ENCODE measurements around the gene USP11. TPM values are rescaled to one million over a fixed set of nuclear protein-coding genes. Genes with fewer than 3 reads are reported as not detected.
A peak's percentile ranks its signal among the peaks of the same experiment; 100 is the strongest.

Gene USP11
- total and polyA plus RNA-seq, 2 of the 4 experiments (the other 2 are of a cell fraction) = 33.5 to 59.7 TPM

DNA sequence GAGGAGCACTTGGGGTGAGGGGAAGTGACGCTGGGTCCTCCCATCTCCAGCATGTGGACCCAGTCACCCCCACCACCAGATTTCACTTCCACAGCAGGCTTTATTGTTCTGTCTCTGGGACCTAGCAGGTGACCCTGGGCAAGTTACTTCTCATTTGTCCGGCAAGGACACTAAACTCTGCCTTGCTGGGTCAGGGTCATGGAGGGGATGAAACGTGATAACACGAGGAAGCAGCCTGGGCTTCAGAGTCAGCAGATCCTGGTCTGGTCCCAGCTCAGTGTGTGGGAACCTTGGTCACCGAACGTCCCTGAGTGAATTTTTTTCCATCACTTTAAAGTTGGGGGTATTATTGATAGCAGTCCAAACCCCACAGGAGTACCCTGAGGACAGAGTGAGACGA lies 35.3 kb upstream of the USP11 start:
- Histone ChIP-seq H2AK9ac (replicated peaks; ENCODE audit: low read depth, low read length, poor library complexity) (no peak overlapping the region), H3K23ac (ENCODE audit: low read depth, low read length) (no peak overlapping the region), H2BK20ac (ENCODE audit: low read depth, low read length) (no peak overlapping the region), H3K79me1 (ENCODE audit: low read depth in 1 of 2, low read length in 2 of 2) (peaks cover 34 to 67% of the 10 kb centered on the region in 2 experiments), H2BK120ac (ENCODE audit: low read depth, low read length) (no peak overlapping the region), H3K9me3 (ENCODE audit: control insufficient read depth, insufficient read depth, low read length) (no peaks in the 10 kb centered on the region), H2BK15ac (ENCODE audit: low read depth, low read length) (no peak overlapping the region), H3K9ac (ENCODE audit: low read depth, low read length) (no peak overlapping the region), H3K4me3 (ENCODE audit: insufficient read depth, low read depth, low read length) (no peak overlapping the region), H3K4me2 (ENCODE audit: low read depth, low read length) (peak overlapping the region; percentile 49; the same call in 1 of the 2 replicates), H4K5ac (ENCODE audit: low read depth, low read length) (no peak overlapping the region), H4K8ac (ENCODE audit: low read depth in 2 of 2, low read length in 2 of 2) (no peak overlapping the region), H2AFZ (replicated peaks; ENCODE audit: low read length, poor library complexity) (no peak overlapping the region), H3K27ac (ENCODE audit: insufficient read depth, low read length) (no peak overlapping the region), H4K20me1 (ENCODE audit: insufficient read depth, low read length) (peaks cover 79% of the 10 kb centered on the region), H2AK5ac (ENCODE audit: low read depth, low read length) (no peak overlapping the region), H3K9me1 (ENCODE audit: insufficient read depth, low read length) (peaks cover 5% of the 10 kb centered on the region; the same call in 1 of the 2 replicates), H4K91ac (ENCODE audit: insufficient read depth, low read depth, low read length) (no peak overlapping the region), H3K4ac (ENCODE audit: low read depth, low read length) (no peak overlapping the region), H3K4me1 (ENCODE audit: control insufficient read depth, insufficient read depth, low read length) (peaks cover 24% of the 10 kb centered on the region), H3K56ac (ENCODE audit: extremely low read depth, insufficient read depth, low read length) (no peak overlapping the region), H3K14ac (replicated peaks; ENCODE audit: low read depth, low read length) (no peak overlapping the region), H3K36me3 (ENCODE audit: control insufficient read depth, insufficient read depth, low read length) (peaks cover 56% of the 10 kb centered on the region), H3K27me3 (ENCODE audit: control insufficient read depth, insufficient read depth, low read length) (no peaks in the 10 kb centered on the region; the same call in 1 of the 2 replicates), H2BK5ac (ENCODE audit: low read depth, low read length, poor library complexity, severe bottlenecking) (no peak overlapping the region), H3K18ac (ENCODE audit: low read depth, low read length) (no peak overlapping the region)
- dilution Hi-C loops (cut with HindIII; ENCODE audit: low sequenced_read_pairs, unreplicated experiment) = no loop called here
- ATAC-seq (ENCODE audit: low read depth) = no peak
- 37% methylated on average over 2 of the region's 7 CpGs; no CpG with 5 or more reads in 1 of the 2 experiments for WGBS, 2 experiments (ENCODE audit: extremely low coverage in 2 of 2, insufficient read length in 1 of 2)
- no peak for DNase-seq
- intact Hi-C loops (cut with micrococcal nuclease) = no loop called here
- BruUV-seq (replicated peaks) = no TSS peak
- CTCF ChIA-PET = no interaction called here
- in situ Hi-C loops (cut with MboI; ENCODE audit: low sequenced_read_pairs) = loop anchor here (10.0 kb wide), 2 partner anchors 187 to 327 kb away; no protein-coding TSS in a partner anchor
- POLR2A ChIA-PET (ENCODE audit: unreplicated experiment) = no interaction called here
- TF ChIP-seq, protein P1, sequence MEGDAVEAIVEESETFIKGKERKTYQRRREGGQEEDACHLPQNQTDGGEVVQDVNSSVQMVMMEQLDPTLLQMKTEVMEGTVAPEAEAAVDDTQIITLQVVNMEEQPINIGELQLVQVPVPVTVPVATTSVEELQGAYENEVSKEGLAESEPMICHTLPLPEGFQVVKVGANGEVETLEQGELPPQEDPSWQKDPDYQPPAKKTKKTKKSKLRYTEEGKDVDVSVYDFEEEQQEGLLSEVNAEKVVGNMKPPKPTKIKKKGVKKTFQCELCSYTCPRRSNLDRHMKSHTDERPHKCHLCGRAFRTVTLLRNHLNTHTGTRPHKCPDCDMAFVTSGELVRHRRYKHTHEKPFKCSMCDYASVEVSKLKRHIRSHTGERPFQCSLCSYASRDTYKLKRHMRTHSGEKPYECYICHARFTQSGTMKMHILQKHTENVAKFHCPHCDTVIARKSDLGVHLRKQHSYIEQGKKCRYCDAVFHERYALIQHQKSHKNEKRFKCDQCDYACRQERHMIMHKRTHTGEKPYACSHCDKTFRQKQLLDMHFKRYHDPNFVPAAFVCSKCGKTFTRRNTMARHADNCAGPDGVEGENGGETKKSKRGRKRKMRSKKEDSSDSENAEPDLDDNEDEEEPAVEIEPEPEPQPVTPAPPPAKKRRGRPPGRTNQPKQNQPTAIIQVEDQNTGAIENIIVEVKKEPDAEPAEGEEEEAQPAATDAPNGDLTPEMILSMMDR (conservative IDR thresholded peaks at IDR 0.05; ENCODE audit: low read depth, low read length) = no peak
- TF ChIP-seq POLR2A (IDR thresholded peaks at IDR 0.05; ENCODE audit: low read depth, low read length) = no peak
- TF ChIP-seq MAFK (IDR thresholded peaks at IDR 0.05; ENCODE audit: low read depth, low read length) = no peak
- TF ChIP-seq FOS (IDR thresholded peaks at IDR 0.05; ENCODE audit: low read depth, low read length) = no peak
- no peak for TF ChIP-seq CEBPB (IDR thresholded peaks at IDR 0.05; ENCODE audit: low read depth, low read length)
- TF ChIP-seq NFE2L2 (IDR thresholded peaks at IDR 0.05; ENCODE audit: low read depth, low read length) = no peak
- TF ChIP-seq MAZ (IDR thresholded peaks at IDR 0.05; ENCODE audit: borderline replicate concordance, low read depth, low read length) = no peak
- no peak for TF ChIP-seq RCOR1 (IDR thresholded peaks at IDR 0.05; ENCODE audit: insufficient replicate concordance, low read length)
- no peak for TF ChIP-seq MXI1 (IDR thresholded peaks at IDR 0.05; ENCODE audit: borderline replicate concordance, low read depth, low read length)
- no peak for TF ChIP-seq USF2 (IDR thresholded peaks at IDR 0.05; ENCODE audit: low read depth, low read length)

Data from IMR-90 (cell line).